B cell (primary cell): Measurements from ENCODE around the gene PIP4K2C. TPM values are rescaled to one million over a fixed set of nuclear protein-coding genes. Genes with fewer than 3 reads are reported as not detected.
A peak's percentile ranks its signal among the peaks of the same experiment; 100 is the strongest.

ENCODE experiments used
- ATAC-seq: fragments of 200-7000 bp; cut with Tn5 transposase; one replicate; pipeline ENCODE4 v1.10.0; 2021; ENCODE audit warnings: low read depth, mild to moderate bottlenecking, moderate number of reproducible peaks, moderate library complexity
- CTCF ChIA-PET: fragments of 350-600 bp; sonication (Branson Sonifier 250); formaldehyde crosslinking; loops from one replicate; lab custom pipeline; 2021; ENCODE audit warnings: antibody characterized with exemption, inconsistent platforms; lab: Charles Lee
- POLR2A ChIA-PET: fragments of 350-600 bp; sonication (Branson Sonifier 250); formaldehyde crosslinking; loops from one replicate; lab custom pipeline; 2021; ENCODE audit warnings: antibody characterized with exemption; lab: Charles Lee
- DNase-seq: peaks from one replicate; pipeline ENCODE4 v3.0.0; 2013
- H2AFZ ChIP-seq: 2 replicates; pipeline ENCODE4 v1.6.1; 2012; ENCODE audit warnings: mild to moderate bottlenecking, low read depth, low read length; ENCODE audit not compliant: insufficient read depth, poor library complexity, severe bottlenecking
- H3K27ac ChIP-seq, 2 donors: 1 replicate in 1 of 2; 2 replicates in 1 of 2; pipeline ENCODE4 v1.5.1; 2012 to 2013; ENCODE audit warnings: low read length in 2 of 2, mild to moderate bottlenecking in 2 of 2, moderate library complexity in 1 of 2
- H3K27me3 ChIP-seq, 4 experiments: fragments of 200-600 bp in 1 of 4; sonication (generic) in 1 of 4; replicated peaks in 1 of 4; 1 replicate in 2 of 4; 2 replicates in 2 of 4; pipeline versions ENCODE4 v1.6.1 to v1.7.0; 2013 to 2016; ENCODE audit warnings: low read length in 3 of 4, mild to moderate bottlenecking in 2 of 4, mixed read lengths in 1 of 4, moderate library complexity in 1 of 4; ENCODE audit not compliant: insufficient read depth in 4 of 4, control insufficient read depth in 3 of 4; ENCODE audit errors: control extremely low read depth in 1 of 4
- H3K36me3 ChIP-seq, 2 experiments: replicated peaks in 1 of 2; 1 replicate in 1 of 2; 2 replicates in 1 of 2; pipeline versions ENCODE4 v1.6.1 to v1.7.1; 2013; ENCODE audit warnings: low read length in 1 of 2; ENCODE audit not compliant: insufficient read depth in 2 of 2, control insufficient read depth in 1 of 2; ENCODE audit errors: control extremely low read depth in 1 of 2, extremely low read depth in 1 of 2
- H3K4me1 ChIP-seq, 2 donors: fragments of 200-600 bp in 1 of 2; sonication (generic) in 1 of 2; 1 replicate in 1 of 2; 2 replicates in 1 of 2; pipeline versions ENCODE4 v1.5.1 to v1.6.1; 2013 to 2017; ENCODE audit warnings: low read length in 2 of 2; ENCODE audit not compliant: control insufficient read depth in 2 of 2, insufficient read depth in 2 of 2
- H3K4me2 ChIP-seq: replicated peaks from 2 replicates; pipeline ENCODE3; 2012; ENCODE audit warnings: mild to moderate bottlenecking, low read depth, low read length; ENCODE audit not compliant: poor library complexity, severe bottlenecking
- H3K4me3 ChIP-seq, 5 experiments: fragments of 200-600 bp in 1 of 5; sonication (generic) in 1 of 5; 1 replicate in 3 of 5; 2 replicates in 2 of 5; pipeline versions ENCODE4 v1.5.1 to v1.7.0; 2011 to 2016; ENCODE audit warnings: low read length in 4 of 5, mild to moderate bottlenecking in 4 of 5, low read depth in 2 of 5, control low read depth in 1 of 5, moderate library complexity in 1 of 5; ENCODE audit not compliant: insufficient read depth in 1 of 5; ENCODE audit errors: control extremely low read depth in 1 of 5, extremely low read depth in 1 of 5
- H3K79me2 ChIP-seq: fragments of 200-600 bp; sonication (generic); one replicate; pipeline ENCODE4 v1.6.0; 2016; ENCODE audit warnings: low read length; ENCODE audit not compliant: control insufficient read depth, insufficient read depth
- H3K9ac ChIP-seq: fragments of 200-600 bp; sonication (generic); 2 replicates; pipeline ENCODE4 v1.6.1; 2017; ENCODE audit warnings: mild to moderate bottlenecking, low read length, moderate library complexity
- H3K9me3 ChIP-seq, 3 donors: one replicate each; pipeline versions ENCODE4 v1.6.1 to v1.7.1; 2013; ENCODE audit warnings: low read length in 2 of 3; ENCODE audit not compliant: control insufficient read depth in 2 of 3, insufficient read depth in 1 of 3; ENCODE audit errors: control extremely low read depth in 1 of 3
- H4K20me1 ChIP-seq: 2 replicates; pipeline ENCODE4 v1.6.0; 2012; ENCODE audit warnings: mild to moderate bottlenecking, low read length; ENCODE audit not compliant: insufficient read depth, control insufficient read depth, poor library complexity, severe bottlenecking
- H3K27ac Mint-ChIP-seq: one replicate; pipeline ENCODE4 v1.8.0; 2021; ENCODE audit warnings: mixed read lengths
- H3K27me3 Mint-ChIP-seq: one replicate; pipeline ENCODE4 v1.8.0; 2021; ENCODE audit warnings: mixed read lengths
- H3K4me1 Mint-ChIP-seq: one replicate; pipeline ENCODE4 v1.8.0; 2021; ENCODE audit warnings: mixed read lengths
- H3K4me3 Mint-ChIP-seq: one replicate; pipeline ENCODE4 v1.8.0; 2021; ENCODE audit warnings: mixed read lengths
- H3K9me3 Mint-ChIP-seq: one replicate; pipeline ENCODE4 v1.8.0; 2022; ENCODE audit warnings: mixed read lengths; ENCODE audit not compliant: insufficient read depth
- CTCF ChIP-seq: fragments of 200-600 bp; IDR thresholded peaks from one replicate; pipeline ENCODE4 v1.8.0; 2022; ENCODE audit warnings: antibody characterized with exemption, mild to moderate bottlenecking
- EZH2 ChIP-seq: IDR thresholded peaks from 2 replicates; pipeline ENCODE4 v1.6.1; 2012; ENCODE audit warnings: borderline replicate concordance, low read depth, mild to moderate bottlenecking, moderate library complexity, low read length; ENCODE audit not compliant: insufficient read depth, poor library complexity, severe bottlenecking
- WGBS: methylation state at CpG from one replicate; pipeline ENCODE4 v1.1.5; 2013; ENCODE audit warnings: missing lambda C conversion rate; ENCODE audit not compliant: insufficient coverage; 5-methylcytosine and 5-hydroxymethylcytosine counted together
- intact Hi-C: fragments of 100-400 bp; cut with micrococcal nuclease; formaldehyde crosslinking; loops from one replicate; pipeline ENCODE4 v1.10.0; 2022
- polyA plus RNA-seq: library from polyadenylated mRNA; depleted of rRNA; stranded (reverse); fragments of >200 nt; gene quantifications from 2 replicates; pipeline ENCODE4 v1.2.3, GENCODE V29; 2012
- total RNA-seq, 2 donors: library from RNA; stranded (reverse); fragments of 120-200 nt in 1 of 2; gene quantifications; 1 replicate in 1 of 2; 2 replicates in 1 of 2; pipeline versions ENCODE4 v1.2.3 to v1.2.4, GENCODE V29; 2013 to 2022

PIP4K2C gene
- total and polyA plus RNA-seq, 2 donors (not counting 1 experiment from before 2014, with no cell fraction given) = 20.1 to 21.3 TPM

DNA sequence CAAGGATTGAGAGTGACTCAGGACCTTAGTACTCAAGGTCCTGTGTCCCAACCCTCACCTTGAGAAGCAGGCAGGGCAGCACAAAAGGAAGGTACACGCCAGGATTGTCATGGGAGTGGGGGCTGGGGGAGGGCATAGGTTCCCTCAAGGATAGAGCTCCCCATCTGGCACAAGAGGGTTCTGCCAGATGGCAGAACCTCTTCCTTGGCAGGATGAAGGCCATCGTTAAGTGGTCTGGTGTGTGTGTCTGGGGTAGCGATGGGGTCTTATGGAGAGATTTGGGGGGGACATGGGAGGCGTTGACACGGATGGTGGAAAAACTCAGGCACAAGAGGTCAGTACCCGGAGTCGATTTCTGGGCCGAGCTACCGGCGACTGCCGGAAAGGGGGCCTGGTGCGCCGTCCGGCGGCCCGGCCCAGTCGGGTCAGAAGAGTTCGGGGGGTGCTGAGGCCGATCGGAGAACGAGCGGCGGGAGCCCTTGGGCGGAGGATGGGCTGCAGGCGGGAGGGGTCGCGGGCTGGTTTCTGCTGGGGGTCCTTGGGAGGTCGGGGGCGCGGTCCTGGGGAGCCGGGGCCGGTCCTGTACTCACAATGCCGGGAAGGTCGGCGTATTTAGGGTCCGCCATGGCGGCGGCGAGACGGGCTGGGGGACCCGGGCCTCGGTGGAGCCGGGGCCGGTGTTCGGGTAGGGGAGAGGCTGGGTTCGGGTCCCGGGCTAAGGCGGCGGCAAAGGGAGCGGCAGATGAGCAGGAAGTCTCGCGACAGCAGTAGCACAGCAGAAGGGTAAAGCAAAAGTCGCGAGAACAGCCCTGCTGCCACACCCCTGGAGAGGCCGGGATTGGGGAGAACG lies 44.3 kb upstream of the PIP4K2C start, which contains the start of gene DCTN2:
TSS of gene DCTN2 (minus strand) at position 755 of the 850 bp plus-strand sequence. CDS start at position 626, 129 bp downstream.
- intact Hi-C loops = loop anchor here (1.0 kb wide), 6 partner anchors 24 to 206 kb away; partner anchors contain the start of genes CDK4, MBD6, OS9 and PIP4K2C
- Mint-ChIP-seq H3K4me1 (peaks cover 51% of the 10 kb centered on the region), H3K27me3 (peaks cover 18% of the 10 kb centered on the region), H3K9me3 (no peaks in the 10 kb centered on the region), H3K4me3 (peak within 1 kb of the TSS; percentile 99), H3K27ac (peak within 1 kb of the TSS; percentile 87)
- peaks cover 21 to 27% of the 10 kb centered on the region in 2 donors for H3K4me1 ChIP-seq
- H3K27me3 ChIP-seq = peaks cover 0 to 26% (median 10%) of the 10 kb centered on the region in 4 experiments
- DNase-seq (peak; percentile 94), ATAC-seq (peak; percentile 97)
- TF ChIP-seq EZH2 (no peak), CTCF (no peak)
- CTCF ChIA-PET = interaction anchor here (0.6 to 0.9 kb wide), 3 partner anchors 15 to 38 kb away, joined by 3 read pairs; no protein-coding TSS in a partner anchor
- peak within 1 kb of the TSS; percentile 96 for H2AFZ ChIP-seq
- peak within 1 kb of the TSS; percentile 68 to 96 (median 85) for H3K4me3 ChIP-seq
- WGBS = under 1% methylated on average over 56 of the region's 56 CpGs
- H3K4me2 ChIP-seq = peak within 1 kb of the TSS; percentile 88
- peaks cover 0 to 4% (median 0%) of the 10 kb centered on the region in 3 donors for H3K9me3 ChIP-seq
- H3K79me2 ChIP-seq = peaks cover 19% of the 10 kb centered on the region
- POLR2A ChIA-PET = interaction anchor here (0.5 to 1.8 kb wide), 5 partner anchors 23 to 444 kb away, joined by 3 to 10 read pairs (median 5); partner anchors contain the start of gene DDIT3
- H4K20me1 ChIP-seq = no peaks in the 10 kb centered on the region
- H3K9ac ChIP-seq = peak within 1 kb of the TSS; percentile 98
- H3K27ac ChIP-seq = peak within 1 kb of the TSS; percentile 58 to 90
- peaks cover 0 to 3% of the 10 kb centered on the region in 2 experiments for H3K36me3 ChIP-seq
